ENCODE data around the gene PPP1R37.

The PPP1R37 gene

DNA sequence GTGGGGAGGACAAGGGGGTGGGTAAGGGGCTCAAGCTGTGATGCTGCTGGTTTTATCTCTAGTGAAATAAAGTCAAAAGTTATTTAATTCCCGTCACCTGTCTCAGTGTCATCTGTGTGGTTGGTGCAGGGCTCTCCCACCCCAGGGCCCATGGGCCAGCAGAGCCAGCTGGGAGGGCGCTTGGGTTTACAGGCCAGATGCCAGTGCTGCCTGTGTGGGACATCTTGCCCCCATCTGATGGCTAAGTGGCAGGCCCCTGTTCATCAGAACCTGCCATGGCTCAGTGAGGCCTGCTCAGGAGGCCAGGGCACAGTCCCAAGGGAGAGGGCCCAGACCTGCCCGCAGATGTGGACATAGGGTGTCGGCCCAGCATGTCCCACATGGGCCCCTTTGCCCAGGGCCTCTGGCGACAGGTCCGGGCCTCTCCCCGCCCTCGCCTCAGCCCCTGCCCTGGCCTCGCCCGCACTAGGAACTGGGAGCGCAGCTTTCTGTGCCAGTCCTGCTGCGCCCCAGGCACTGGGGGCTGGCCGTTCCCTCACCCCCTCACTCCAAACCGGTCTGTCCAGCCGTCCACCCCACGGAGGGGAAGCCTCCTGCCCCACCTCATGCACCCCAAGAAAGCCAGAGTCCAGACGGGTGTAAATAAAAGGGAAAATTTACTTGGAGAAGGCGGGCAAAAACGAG lies 22.0 kb upstream of the PPP1R37 start:
- no peak for DNase-seq

- no peak for DNase-seq
Observed at GRCh38 chr19:45071545-45071938, 21.4 kb upstream of the PPP1R37 start.

- DNase-seq = peak in 3 of 56 donors; percentile 19 to 46 (median 26)
Observed at GRCh38 chr19:45071969-45072790, 20.8 kb upstream of the PPP1R37 start.

DNA sequence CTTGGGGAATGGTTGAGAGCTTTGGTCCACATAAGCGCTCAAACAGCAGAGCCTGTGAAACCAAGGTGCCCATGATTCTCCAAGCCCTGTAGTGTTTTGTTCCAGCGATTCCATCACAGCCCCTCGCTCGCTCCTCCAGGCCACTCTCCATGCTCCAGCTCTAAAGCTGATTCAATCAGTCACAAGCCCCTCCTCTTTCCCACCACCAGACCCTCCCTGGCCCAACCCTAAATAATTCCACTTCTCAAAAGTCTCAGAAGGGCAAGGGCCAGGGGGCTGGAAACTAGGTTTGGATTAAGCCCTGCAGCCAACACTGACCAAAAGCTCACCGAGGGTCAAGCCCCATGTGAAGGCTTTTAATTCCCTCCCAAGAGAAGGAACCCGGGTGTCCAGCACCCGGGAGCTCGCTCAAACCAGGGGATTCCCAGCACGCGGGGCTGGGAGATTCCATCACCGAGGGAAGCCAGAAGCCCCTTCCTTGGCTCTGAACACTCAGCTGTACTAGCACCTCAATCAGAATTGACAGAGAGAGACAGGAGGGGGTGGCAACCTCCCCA lies 18.2 kb upstream of the PPP1R37 start:
- no peak for DNase-seq

GRCh38 chr19:45075301-45076028 lies 17.5 kb upstream of the PPP1R37 start:
- DNase-seq = peak in 28 of 56 donors; percentile 14 to 54 (median 28)

DNA sequence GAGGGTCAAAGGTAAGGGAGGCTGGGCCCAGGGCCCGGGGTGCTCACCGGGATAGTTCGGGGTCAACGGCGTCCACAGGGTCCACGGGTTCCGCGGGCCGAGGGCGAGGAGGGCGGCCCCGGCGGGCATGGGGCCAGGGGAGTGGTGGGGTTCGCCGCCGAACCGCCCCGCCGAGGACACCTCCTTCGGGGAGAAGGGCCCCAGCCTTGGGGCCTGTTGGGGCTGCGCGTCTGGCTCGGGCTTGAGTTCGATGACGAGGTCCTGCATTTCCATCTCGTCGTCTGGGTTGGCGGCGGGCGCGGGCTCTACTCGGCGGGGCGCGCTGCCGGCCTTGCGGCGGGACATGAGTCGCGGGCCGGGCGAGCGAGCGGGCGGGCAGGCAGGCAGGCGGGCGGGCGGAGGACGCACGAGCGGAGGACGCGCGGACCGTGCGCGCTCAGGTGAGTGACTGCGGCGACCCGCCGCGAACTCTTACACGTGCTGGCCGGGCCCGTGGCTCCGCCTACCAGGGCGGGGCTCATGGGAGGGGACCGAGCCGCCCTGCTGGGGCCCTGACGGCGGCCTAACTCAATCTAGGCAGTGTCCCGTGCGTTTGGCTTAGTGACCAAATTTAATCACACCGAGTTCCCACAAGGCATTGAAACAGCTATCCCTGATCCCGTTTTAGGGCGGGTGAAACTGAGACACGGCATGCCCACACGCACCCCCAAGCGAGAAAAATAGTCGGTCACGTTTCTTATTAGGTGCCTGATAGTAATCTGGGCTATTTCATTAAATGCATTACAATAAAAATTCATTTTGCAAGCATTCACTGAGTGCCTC lies 16.7 kb upstream of the PPP1R37 start, which contains the start of gene ZNF296:
Gene ZNF296 (minus strand): TSS at position 450 of the 822 bp plus-strand sequence. CDS start 105 bp downstream, at position 345.
- peak in 12 of 56 donors; percentile 7 to 46 (median 20) for DNase-seq

DNA sequence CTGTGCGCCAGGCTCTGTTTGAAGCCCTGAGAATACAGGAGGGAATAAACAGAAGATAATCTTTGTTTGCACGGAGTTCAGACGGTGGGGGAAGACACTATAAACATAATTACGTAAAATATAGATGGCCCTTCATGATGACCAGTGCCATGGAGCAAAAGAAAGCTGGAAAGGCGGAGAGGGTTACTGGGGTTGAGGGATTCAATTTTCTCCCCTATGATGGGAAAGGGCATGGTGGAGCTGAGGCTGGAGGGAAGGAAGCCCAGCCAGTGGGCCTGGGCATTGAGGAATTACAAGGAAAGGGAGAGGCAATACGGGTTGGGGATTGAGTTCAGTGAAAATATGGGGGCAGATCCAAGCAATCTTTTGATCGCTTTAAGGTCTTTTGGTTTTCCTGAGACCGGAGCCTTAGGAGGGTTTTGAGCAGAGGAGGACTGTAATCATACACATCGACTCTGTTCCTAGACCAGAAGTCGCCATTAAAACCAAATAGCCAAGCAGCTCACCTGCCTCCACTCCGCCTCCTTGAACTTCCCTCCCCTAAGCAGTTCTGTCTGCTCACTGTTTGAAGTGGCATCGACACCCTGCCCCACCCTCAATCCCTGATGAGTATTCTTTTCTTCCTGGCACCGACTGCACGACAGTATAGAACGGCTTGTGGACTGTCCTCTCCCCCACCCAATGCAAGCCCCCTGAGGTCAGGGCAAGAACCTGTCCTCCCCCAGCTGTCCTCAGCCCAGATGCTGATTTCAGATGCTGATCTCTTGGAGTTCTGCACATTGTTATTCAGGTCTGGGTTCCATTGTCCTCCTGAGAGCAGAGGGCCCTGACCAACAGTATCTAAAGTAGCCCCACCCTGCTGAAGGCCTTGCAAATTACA lies 15.9 kb upstream of the PPP1R37 start:
- no peak for DNase-seq

DNA sequence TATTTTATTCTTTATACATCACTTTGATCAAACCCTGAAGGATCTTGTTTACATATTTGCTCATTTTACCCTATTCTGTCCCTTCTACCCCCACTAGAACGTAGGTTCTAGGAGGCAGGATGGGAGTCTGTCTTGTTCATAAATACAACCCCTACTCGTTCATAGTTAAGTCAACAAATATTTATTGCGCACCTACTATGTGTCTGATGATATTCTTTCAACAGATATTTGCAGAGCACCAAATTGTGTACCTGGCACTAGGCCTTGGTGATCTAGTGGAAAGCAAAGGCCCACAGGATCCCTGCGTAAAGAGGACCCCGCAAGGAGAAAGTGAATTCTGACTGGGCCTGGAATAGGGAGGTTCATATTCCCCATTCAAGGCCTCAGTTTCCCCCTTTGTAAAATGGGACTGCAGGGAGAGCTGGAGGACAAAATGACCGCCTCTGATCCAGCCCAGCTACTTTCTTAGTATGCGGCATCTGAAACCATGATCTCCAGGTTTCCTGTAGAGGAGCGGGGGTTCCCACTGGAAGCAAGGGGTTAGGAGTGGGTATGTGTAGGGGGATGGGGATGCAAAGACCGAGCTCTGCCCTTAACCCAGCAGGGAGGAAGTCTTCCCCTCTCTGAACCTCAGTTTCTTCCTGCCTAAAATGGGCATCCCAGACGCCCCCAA lies 14.5 kb upstream of the PPP1R37 start:
- no peak for DNase-seq

DNA sequence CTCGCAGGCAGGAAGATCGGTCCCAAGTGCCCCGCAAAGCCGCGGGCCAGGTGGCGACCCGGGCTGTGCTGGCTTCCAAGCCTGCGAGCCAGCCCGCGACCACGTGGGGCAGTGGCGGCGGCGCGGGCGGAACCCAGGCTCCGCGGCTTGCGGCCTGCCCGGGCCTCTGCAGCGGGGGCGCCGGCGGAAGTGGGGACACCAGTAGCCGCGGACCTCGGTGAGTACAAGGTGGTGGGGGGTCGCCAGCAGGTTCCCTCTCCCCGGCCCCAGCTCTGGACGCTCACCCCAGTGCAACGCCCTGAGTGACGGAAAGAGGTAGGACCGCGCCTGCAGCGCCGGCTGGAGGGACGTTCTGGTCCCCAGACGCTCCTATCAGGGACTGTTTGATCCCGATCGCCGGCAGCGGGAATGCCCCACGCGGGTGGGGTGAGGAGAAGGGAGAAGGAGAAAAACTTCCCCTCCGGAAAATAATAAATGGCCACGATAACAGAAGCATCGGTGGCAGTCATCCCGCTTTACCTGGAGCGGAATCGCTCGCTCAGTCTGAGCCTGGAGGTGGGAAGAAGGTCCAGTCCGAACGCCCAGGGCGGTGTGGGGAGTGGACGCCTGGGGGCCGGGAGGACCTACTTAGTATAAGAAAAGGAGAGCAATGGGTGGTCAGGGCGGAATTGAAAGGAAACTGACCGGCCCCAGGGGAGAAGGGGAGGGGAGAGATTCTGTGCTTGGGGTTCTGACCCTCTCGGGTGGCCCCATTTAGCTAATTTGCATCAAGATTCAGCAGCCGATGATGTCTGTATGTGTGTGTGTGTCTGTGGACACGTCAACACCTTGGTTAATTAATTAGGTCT lies 13.7 kb upstream of the PPP1R37 start, which contains the start of gene GEMIN7:
Gene GEMIN7 (plus strand): TSS at position 198 of the 848 bp plus-strand sequence. CDS start 10,855 bp downstream, outside the sequence.
- DNase-seq = peak in 52 of 56 donors; percentile 20 to 82 (median 50)

DNA sequence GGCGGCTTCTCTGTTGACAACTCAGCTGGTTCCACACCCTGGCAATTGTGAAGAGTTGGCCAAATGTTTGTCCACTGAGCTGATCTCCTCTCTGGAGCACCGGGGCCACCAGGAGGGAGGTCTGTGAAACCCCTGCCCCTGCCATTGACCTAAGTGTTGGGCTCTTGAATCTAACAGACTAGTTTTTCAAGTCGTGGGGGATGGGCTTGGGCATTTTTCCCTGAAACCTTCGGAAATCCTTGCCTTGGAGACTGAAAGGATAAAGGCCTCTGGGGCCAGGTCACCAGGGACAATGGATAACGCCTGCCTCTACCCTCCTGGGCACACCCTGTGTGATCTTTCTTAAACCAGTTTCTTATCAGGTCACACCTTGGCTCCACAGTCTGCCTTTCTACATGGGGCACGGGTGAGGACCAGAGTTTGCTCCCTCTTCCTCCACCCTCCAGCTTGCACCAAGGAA lies 13.0 kb upstream of the PPP1R37 start:
- no peak for DNase-seq

DNA sequence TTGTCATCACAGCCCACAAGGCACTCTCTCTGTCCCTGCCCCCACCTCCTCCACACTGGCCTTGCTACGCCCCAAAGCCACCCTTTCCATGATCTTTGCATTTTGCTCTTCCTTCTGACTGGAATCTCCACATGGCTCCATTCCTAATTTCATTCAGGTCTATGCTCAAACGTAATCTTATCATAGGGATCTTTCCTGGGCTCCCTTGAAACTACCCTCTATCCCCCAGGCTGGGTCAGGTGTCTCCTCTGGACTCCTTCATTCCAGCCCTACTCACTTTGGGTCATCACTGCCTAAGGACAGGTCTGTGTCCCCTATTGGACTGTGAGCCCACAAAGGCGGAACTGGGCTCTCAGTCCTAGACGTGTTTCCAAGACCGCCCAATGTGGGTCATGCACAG lies 10.8 kb upstream of the PPP1R37 start:
- DNase-seq = no peak

DNA sequence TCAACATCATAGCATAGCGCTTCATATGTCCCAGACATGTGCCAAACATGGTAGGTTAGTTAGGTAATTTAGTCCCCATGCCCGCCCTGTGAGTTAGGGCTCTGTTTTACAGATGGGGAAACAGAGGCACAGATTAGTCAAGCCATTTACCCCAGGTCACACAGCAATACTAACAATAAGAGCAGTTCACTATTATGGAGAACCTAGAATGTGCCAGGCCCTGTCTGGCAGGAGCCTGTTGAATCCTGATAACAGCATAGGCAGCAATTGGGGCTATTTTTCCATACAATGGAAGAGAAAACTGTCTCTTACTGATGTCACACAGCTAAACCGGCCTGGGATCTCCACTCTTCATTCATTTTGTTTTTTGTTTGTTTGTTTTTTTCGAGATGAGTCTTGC lies 6.5 kb upstream of the PPP1R37 start:
- DNase-seq = no peak

GRCh38 chr19:45087531-45087930 lies 5.4 kb upstream of the PPP1R37 start:
- no peak for DNase-seq

DNA sequence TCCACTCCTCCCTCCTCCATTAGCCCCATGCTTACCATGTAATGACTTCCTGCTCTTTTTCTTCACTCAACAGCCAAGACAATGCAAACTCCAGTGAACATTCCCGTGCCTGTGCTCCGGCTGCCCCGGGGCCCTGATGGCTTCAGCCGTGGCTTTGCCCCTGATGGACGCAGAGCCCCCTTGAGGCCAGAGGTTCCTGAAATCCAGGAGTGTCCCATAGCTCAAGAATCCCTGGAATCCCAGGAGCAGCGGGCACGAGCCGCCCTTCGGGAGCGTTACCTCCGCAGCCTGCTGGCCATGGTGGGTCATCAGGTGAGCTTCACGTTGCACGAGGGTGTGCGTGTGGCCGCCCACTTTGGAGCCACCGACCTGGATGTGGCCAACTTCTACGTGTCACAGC lies 2.9 kb upstream of the PPP1R37 start:
- DNase-seq = no peak

DNA sequence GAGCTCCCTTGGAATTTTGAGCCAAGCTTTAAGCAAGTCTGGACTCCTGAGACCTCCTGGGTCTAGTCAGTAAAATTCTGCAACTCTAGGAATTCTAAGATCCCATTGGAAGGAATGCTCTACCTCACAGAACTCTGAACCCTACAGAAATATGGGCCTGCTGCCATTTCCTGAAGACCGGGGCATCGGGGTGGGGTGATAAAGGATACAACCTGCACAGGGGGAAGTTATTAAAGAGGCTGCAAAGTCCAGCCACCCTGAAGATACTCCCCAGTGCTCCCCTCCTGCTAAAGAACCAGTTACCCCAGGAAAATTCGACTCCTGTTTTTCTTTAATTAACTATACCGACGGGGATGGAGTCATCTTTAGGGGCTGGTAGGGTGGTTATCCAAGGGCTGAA lies 2.4 kb upstream of the PPP1R37 start:
- no peak for DNase-seq

DNA sequence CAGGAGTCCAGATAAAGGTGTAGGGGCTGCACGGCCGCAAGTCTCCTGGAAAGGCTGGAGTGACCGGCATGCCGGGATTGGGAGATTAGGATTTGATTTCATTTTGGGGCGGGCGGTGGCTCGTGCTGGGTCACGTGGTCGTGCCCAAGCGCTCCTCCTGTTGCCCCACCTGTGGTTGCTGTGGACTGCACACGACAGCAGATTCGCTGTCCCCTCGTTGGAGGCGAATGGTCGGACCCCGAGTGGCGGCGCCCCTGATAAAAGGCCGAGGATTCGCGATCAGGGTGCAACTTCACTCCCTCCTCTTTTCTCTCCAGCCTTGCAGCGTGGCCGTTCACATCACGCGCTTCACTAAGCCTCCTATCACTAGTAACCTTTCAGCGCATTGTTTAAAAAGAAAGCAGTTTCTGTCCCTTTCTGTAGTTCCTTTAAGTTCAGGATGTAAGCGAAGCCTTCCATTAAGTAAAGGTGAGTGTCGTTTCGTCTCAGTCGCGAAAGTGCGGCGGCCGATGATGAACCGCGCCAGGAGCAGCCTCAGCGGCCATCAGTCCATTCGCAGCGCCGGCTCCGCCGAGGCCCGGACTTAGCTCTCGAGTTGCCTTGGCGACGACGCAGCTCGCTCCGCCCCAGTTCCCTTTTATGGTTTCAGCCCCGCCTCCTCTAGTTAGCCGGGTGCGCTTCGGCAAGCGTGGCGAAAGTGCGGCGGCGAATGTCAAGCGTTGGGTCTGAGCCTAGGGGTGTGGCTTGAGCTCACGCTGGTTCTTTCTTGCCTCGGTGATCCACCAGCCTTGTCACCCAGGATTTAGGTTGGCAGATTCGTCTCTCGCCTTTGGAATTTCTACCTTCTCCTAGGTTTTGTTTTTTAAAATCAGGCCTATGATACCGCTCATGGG lies 1.7 kb upstream of the PPP1R37 start:
- peak; percentile 57 to 99 (median 97) for DNase-seq

GRCh38 chr19:45094137-45094536 lies 1.2 kb downstream of the PPP1R37 start:
- DNase-seq = no peak
